ENCODE data around the gene RAB7A.

Gene RAB7A

DNA sequence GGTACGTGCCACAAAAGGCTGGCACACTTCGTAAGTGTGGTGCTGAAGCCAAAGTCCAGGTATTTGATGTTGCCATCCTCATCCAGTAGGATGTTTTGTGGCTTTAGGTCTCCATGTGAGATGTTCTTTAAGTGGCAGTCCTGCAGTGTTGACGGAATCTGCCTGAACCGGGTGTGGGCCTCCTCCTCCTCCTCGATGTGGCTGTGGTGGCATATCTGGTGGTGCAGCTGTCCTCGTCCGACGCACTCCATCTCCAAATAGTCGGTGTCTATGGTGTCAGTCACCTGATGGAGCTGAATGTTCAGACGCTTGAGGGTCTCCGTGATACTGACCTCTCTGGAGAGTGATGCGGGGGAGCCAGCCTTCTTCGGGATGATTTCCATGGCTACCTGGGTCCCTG, 123.0 kb downstream of the RAB7A start:
- no peak for DNase-seq (ENCODE audit: low read depth in 2 of 2, low spot score in 1 of 2)

DNA sequence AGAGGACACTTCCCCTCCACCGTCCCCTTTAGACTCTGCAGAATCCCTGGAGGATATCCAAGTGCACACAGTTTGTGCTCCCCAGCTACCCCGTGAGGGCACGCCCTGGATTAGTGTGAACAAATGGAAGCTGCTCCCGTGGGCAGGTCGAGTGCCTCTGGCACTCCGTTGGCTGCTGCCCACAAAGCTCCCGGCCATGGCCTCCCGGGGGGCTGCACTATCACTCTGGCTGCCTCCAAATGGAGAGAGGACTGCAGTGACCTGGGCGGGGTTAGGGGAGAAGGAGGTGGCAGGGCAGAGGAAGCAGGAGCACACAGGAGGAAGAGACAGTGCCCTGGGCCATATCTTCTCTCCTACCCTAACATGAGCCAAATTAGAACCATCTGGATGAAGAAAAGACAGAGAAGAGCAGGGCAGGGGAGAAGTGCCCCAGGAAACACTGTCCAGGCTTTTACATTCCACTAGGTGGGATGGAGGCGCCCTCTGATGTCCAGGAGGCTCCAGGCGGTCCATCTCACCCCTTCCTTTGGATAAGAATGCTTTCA, 124.0 kb downstream of the RAB7A start:
- DNase-seq (ENCODE audit: low read depth in 2 of 2, low spot score in 1 of 2), result no peak

DNA sequence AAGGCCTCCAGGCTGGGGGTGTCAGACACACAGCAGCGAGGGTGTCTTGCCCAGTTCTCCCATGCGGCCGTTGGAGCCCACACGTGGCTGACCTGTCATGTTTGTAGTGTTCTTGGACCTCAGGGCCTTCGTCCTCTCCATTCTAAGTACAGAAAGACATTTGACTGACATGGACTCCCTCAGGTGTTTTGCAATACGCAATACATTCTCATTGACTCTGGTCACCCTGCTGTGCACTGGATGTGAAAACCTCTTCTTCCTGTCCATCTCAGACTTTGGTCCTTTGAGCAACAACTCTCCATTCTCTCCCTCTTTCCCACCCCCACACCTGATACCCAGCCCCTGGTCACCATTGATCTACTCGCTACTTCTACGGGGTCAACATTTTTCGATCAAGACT, 124.6 kb downstream of the RAB7A start:
- no peak for DNase-seq (ENCODE audit: low read depth in 2 of 2, low spot score in 1 of 2)

DNA sequence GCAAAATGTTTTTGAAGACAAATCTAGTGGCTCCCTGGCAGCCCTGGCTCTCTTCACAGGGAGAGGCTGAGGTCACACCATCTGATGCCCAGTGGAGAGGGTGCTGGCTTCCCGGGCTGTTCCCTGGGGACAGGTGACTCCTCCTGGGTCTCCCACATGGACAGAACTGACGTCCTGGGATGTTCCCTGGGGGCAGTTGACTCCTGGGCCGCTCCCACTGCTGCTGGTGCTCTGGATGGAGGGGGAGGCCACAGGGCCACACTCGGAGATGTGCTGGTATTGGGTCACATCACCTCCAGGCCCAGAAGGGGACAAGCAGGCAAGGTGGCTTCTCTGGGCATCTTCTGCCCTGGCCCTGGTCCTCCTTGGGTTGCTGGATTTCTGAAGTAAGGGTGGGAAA, 125.6 kb downstream of the RAB7A start:
- no peak for DNase-seq (ENCODE audit: low read depth in 2 of 2, low spot score in 1 of 2)

DNA sequence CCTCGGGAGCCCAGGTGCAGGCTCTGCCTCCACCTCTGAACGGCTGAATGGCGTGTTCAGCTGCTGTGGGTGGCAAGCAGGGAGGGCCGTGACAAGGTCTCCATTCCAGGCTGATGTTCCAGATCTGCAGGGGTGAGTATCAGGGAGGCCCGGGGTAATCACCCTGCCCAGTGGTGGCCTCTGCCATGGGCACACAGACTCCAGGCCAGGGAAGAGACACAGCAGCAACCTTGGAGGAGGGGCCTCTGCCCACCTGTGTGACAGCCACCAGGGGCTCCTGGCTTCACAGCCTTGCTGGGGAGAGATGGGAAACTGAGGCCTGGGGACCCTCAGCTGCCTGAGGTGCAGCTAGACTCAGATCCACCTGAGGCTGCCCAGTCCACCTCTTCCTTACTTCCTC, 127.8 kb downstream of the RAB7A start:
- no peak for DNase-seq (ENCODE audit: low read depth in 2 of 2, low spot score in 1 of 2)

DNA sequence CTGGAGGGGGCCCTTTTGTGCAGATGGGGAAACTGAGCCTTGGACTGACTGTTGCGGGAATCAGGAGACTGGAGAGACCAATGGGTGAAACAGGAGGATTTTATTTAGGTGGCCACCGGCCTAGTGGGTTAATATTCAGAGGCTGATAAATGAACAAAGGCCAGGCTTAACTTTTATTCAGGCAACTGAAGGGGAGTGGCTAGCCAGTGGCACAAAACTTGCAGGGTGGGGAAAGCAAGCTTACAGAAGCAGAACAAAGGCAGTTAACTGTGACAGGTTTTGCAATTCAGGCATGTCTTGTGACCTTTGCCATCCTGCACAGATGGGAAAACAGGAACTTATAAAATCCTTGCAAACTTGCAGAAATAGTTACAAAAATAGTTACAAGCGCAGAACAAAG, 128.5 kb downstream of the RAB7A start:
- no peak for DNase-seq (ENCODE audit: low read depth in 2 of 2, low spot score in 1 of 2)

DNA sequence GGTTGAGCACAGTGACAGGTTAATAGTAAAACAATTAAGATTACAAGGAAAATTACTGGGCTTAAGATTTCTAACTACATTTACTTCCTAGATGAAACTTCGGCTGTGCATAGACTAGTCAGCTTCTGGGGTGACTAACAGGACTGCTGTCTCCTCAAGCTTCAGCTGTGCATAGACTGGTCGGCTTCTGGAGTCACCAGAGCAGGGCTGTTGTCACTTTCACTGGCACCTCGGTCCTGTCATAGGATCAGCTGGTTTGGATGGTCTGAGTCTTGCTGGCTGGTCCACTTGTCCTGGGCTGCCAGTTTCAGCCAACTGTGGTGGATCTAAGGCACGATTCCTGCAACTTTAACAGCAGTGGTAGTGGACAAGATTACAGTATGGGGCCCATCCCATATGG, 129.6 kb downstream of the RAB7A start:
- DNase-seq (ENCODE audit: low read depth in 2 of 2, low spot score in 1 of 2), result no peak

DNA sequence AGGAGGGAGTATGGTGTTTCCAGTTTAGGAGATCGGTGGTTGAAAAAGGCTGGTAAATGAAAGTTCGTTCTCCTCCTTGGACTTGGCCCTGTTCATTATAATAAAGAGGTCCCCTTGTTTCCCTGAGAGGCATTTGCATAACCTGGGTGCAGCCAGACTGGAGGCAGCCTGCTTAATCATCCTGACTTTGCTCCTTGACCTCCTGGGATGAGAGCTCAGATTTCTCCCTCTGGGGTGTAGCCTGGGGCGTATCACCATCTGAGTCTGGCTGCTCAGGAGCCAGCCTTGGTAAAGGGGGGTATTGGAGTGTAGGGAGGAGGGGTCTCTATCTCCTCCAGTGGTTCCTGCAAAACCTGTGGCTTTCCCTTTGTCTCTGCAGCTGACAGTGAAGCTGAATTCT, 132.2 kb downstream of the RAB7A start:
- DNase-seq (ENCODE audit: low read depth in 2 of 2, low spot score in 1 of 2), result no peak

DNA sequence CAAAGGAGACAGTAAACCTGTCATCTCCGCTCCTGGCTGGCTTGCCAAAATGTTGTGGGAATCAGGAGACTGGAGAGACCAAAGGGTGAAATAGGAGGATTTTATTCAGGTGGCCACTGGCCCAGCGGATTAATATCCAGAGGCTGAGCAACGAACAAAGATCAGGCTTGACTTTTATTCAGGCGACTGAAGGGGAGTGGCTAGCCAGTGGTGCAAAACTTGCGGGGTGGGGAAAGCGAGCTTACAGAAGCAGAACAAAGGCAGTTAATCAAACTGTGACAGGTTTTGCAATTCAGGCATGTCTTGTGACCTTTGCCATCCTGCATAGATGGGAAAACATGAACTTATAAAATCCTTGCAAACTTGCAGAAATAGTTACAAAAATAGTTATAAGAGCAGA, 133.6 kb downstream of the RAB7A start:
- no peak for DNase-seq (ENCODE audit: low read depth in 2 of 2, low spot score in 1 of 2)

DNA sequence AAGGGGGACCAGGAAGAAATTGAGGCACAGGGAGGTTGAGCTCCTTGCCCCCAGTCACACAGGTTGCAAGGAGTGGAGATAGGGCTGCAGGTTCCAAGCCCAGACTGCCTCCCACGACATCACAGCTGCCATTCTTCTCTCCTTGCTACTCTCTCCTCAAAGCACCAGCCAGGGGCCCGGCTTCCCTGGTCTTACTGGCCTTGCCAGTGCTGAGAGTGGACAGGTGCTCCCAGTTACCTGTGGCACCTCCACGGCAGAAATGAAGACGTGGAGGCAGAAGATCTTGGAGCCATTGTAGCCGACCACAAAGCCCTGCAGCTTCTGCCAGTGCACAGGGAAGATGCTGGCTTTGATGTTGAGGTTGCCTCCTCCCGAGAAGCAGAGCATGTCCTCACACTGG, 135.5 kb downstream of the RAB7A start:
- DNase-seq (ENCODE audit: low read depth in 2 of 2, low spot score in 1 of 2), result no peak

DNA sequence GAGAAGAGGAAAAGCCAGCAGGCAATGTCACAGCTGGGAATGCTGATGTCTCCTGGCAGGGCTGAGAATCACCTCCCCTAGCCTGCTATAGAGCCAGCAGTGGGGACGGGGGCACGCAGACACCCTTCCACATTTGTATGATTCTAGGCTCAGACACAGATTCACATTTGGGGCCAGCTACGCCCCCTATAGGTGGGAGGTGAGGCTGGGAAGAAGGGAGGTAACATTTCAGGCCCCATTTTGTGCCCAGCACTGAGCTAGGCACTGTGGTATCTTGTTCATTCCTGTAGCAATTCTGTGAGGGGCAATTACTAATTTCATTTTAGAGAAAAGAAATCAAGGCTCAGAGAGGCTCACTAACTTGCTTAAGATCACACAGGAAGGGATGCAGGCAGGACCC, 137.6 kb downstream of the RAB7A start:
- DNase-seq (ENCODE audit: low read depth in 2 of 2, low spot score in 1 of 2), result no peak
